B cell (primary cell): Measurements from ENCODE around the gene UGT1A7. TPM values are rescaled to one million over a fixed set of nuclear protein-coding genes. Genes with fewer than 3 reads are reported as not detected.
"Not testable (repeated sequence)": the region's sequence is repeated elsewhere in the genome, so short reads cannot be mapped to it uniquely, and the experiment has no call there.

ENCODE experiments used
- ATAC-seq: fragments of 200-7000 bp; cut with Tn5 transposase; one replicate; pipeline ENCODE4 v1.10.0; 2021; ENCODE audit warnings: low read depth, mild to moderate bottlenecking, moderate number of reproducible peaks, moderate library complexity
- CTCF ChIA-PET: fragments of 350-600 bp; sonication (Branson Sonifier 250); formaldehyde crosslinking; loops from one replicate; lab custom pipeline; 2021; ENCODE audit warnings: antibody characterized with exemption, inconsistent platforms; lab: Charles Lee
- POLR2A ChIA-PET: fragments of 350-600 bp; sonication (Branson Sonifier 250); formaldehyde crosslinking; loops from one replicate; lab custom pipeline; 2021; ENCODE audit warnings: antibody characterized with exemption; lab: Charles Lee
- DNase-seq: peaks from one replicate; pipeline ENCODE4 v3.0.0; 2013
- H2AFZ ChIP-seq: 2 replicates; pipeline ENCODE4 v1.6.1; 2012; ENCODE audit warnings: mild to moderate bottlenecking, low read depth, low read length; ENCODE audit not compliant: insufficient read depth, poor library complexity, severe bottlenecking
- H3K27ac ChIP-seq, 2 donors: 1 replicate in 1 of 2; 2 replicates in 1 of 2; pipeline ENCODE4 v1.5.1; 2012 to 2013; ENCODE audit warnings: low read length in 2 of 2, mild to moderate bottlenecking in 2 of 2, moderate library complexity in 1 of 2
- H3K27me3 ChIP-seq, 4 experiments: fragments of 200-600 bp in 1 of 4; sonication (generic) in 1 of 4; replicated peaks in 1 of 4; 1 replicate in 2 of 4; 2 replicates in 2 of 4; pipeline versions ENCODE4 v1.6.1 to v1.7.0; 2013 to 2016; ENCODE audit warnings: low read length in 3 of 4, mild to moderate bottlenecking in 2 of 4, mixed read lengths in 1 of 4, moderate library complexity in 1 of 4; ENCODE audit not compliant: insufficient read depth in 4 of 4, control insufficient read depth in 3 of 4; ENCODE audit errors: control extremely low read depth in 1 of 4
- H3K36me3 ChIP-seq, 2 experiments: replicated peaks in 1 of 2; 1 replicate in 1 of 2; 2 replicates in 1 of 2; pipeline versions ENCODE4 v1.6.1 to v1.7.1; 2013; ENCODE audit warnings: low read length in 1 of 2; ENCODE audit not compliant: insufficient read depth in 2 of 2, control insufficient read depth in 1 of 2; ENCODE audit errors: control extremely low read depth in 1 of 2, extremely low read depth in 1 of 2
- H3K4me1 ChIP-seq, 2 donors: fragments of 200-600 bp in 1 of 2; sonication (generic) in 1 of 2; 1 replicate in 1 of 2; 2 replicates in 1 of 2; pipeline versions ENCODE4 v1.5.1 to v1.6.1; 2013 to 2017; ENCODE audit warnings: low read length in 2 of 2; ENCODE audit not compliant: control insufficient read depth in 2 of 2, insufficient read depth in 2 of 2
- H3K4me2 ChIP-seq: replicated peaks from 2 replicates; pipeline ENCODE3; 2012; ENCODE audit warnings: mild to moderate bottlenecking, low read depth, low read length; ENCODE audit not compliant: poor library complexity, severe bottlenecking
- H3K4me3 ChIP-seq, 5 experiments: fragments of 200-600 bp in 1 of 5; sonication (generic) in 1 of 5; 1 replicate in 3 of 5; 2 replicates in 2 of 5; pipeline versions ENCODE4 v1.5.1 to v1.7.0; 2011 to 2016; ENCODE audit warnings: low read length in 4 of 5, mild to moderate bottlenecking in 4 of 5, low read depth in 2 of 5, control low read depth in 1 of 5, moderate library complexity in 1 of 5; ENCODE audit not compliant: insufficient read depth in 1 of 5; ENCODE audit errors: control extremely low read depth in 1 of 5, extremely low read depth in 1 of 5
- H3K79me2 ChIP-seq: fragments of 200-600 bp; sonication (generic); one replicate; pipeline ENCODE4 v1.6.0; 2016; ENCODE audit warnings: low read length; ENCODE audit not compliant: control insufficient read depth, insufficient read depth
- H3K9ac ChIP-seq: fragments of 200-600 bp; sonication (generic); 2 replicates; pipeline ENCODE4 v1.6.1; 2017; ENCODE audit warnings: mild to moderate bottlenecking, low read length, moderate library complexity
- H3K9me3 ChIP-seq, 3 donors: one replicate each; pipeline versions ENCODE4 v1.6.1 to v1.7.1; 2013; ENCODE audit warnings: low read length in 2 of 3; ENCODE audit not compliant: control insufficient read depth in 2 of 3, insufficient read depth in 1 of 3; ENCODE audit errors: control extremely low read depth in 1 of 3
- H4K20me1 ChIP-seq: 2 replicates; pipeline ENCODE4 v1.6.0; 2012; ENCODE audit warnings: mild to moderate bottlenecking, low read length; ENCODE audit not compliant: insufficient read depth, control insufficient read depth, poor library complexity, severe bottlenecking
- H3K27ac Mint-ChIP-seq: one replicate; pipeline ENCODE4 v1.8.0; 2021; ENCODE audit warnings: mixed read lengths
- H3K27me3 Mint-ChIP-seq: one replicate; pipeline ENCODE4 v1.8.0; 2021; ENCODE audit warnings: mixed read lengths
- H3K4me1 Mint-ChIP-seq: one replicate; pipeline ENCODE4 v1.8.0; 2021; ENCODE audit warnings: mixed read lengths
- H3K4me3 Mint-ChIP-seq: one replicate; pipeline ENCODE4 v1.8.0; 2021; ENCODE audit warnings: mixed read lengths
- H3K9me3 Mint-ChIP-seq: one replicate; pipeline ENCODE4 v1.8.0; 2022; ENCODE audit warnings: mixed read lengths; ENCODE audit not compliant: insufficient read depth
- CTCF ChIP-seq: fragments of 200-600 bp; IDR thresholded peaks from one replicate; pipeline ENCODE4 v1.8.0; 2022; ENCODE audit warnings: antibody characterized with exemption, mild to moderate bottlenecking
- EZH2 ChIP-seq: IDR thresholded peaks from 2 replicates; pipeline ENCODE4 v1.6.1; 2012; ENCODE audit warnings: borderline replicate concordance, low read depth, mild to moderate bottlenecking, moderate library complexity, low read length; ENCODE audit not compliant: insufficient read depth, poor library complexity, severe bottlenecking
- WGBS: methylation state at CpG from one replicate; pipeline ENCODE4 v1.1.5; 2013; ENCODE audit warnings: missing lambda C conversion rate; ENCODE audit not compliant: insufficient coverage; 5-methylcytosine and 5-hydroxymethylcytosine counted together
- intact Hi-C: fragments of 100-400 bp; cut with micrococcal nuclease; formaldehyde crosslinking; loops from one replicate; pipeline ENCODE4 v1.10.0; 2022
- polyA plus RNA-seq: library from polyadenylated mRNA; depleted of rRNA; stranded (reverse); fragments of >200 nt; gene quantifications from 2 replicates; pipeline ENCODE4 v1.2.3, GENCODE V29; 2012
- total RNA-seq, 2 donors: library from RNA; stranded (reverse); fragments of 120-200 nt in 1 of 2; gene quantifications; 1 replicate in 1 of 2; 2 replicates in 1 of 2; pipeline versions ENCODE4 v1.2.3 to v1.2.4, GENCODE V29; 2013 to 2022

Gene UGT1A7
- total and polyA plus RNA-seq, 2 donors (not counting 1 experiment from before 2014, with no cell fraction given): not detected

- intact Hi-C loops: no loop called here
- H2AFZ ChIP-seq: no peak overlapping the region
- no peak overlapping the region for H3K4me3 ChIP-seq
- H3K36me3 ChIP-seq: no peaks in the 10 kb centered on the region
- DNase-seq (no peak), ATAC-seq (no peak)
- no peaks in the 10 kb centered on the region for H3K27me3 ChIP-seq
- CTCF ChIA-PET: interaction anchor here (1.4 kb wide), 1 partner anchor 9 kb away, joined by 3 read pairs; no protein-coding TSS in a partner anchor
- no CpG with 5 or more reads among the region's 8 CpGs for WGBS
- H4K20me1 ChIP-seq: no peaks in the 10 kb centered on the region
- H3K27ac Mint-ChIP-seq: no peak overlapping the region
- TF ChIP-seq CTCF (no peak), EZH2 (no peak)
- peaks cover 11% of the 10 kb centered on the region for H3K27me3 Mint-ChIP-seq
- no peak overlapping the region for H3K27ac ChIP-seq
- peaks cover 0 to 5% (median 0%) of the 10 kb centered on the region in 3 donors for H3K9me3 ChIP-seq
- H3K9ac ChIP-seq: no peak overlapping the region
- H3K4me2 ChIP-seq: no peak overlapping the region
- POLR2A ChIA-PET: no interaction called here
- H3K79me2 ChIP-seq: no peaks in the 10 kb centered on the region
- no peaks in the 10 kb centered on the region for H3K4me1 ChIP-seq
- H3K9me3 Mint-ChIP-seq: no peaks in the 10 kb centered on the region
- H3K4me1 Mint-ChIP-seq: no peaks in the 10 kb centered on the region
- H3K4me3 Mint-ChIP-seq: no peak overlapping the region
Observed at GRCh38 chr2:233699424-233700027, 17.8 kb downstream of the UGT1A7 start.

- intact Hi-C loops: no loop called here
- Mint-ChIP-seq H3K4me3 (no peak overlapping the region), H3K4me1 (no peaks in the 10 kb centered on the region), H3K27ac (no peak overlapping the region), H3K27me3 (peaks cover 12% of the 10 kb centered on the region), H3K9me3 (no peaks in the 10 kb centered on the region)
- DNase-seq (no peak), ATAC-seq (no peak)
- ChIA-PET CTCF (interaction anchor here (1.4 kb wide), 1 partner anchor 9 kb away, joined by 3 read pairs; no protein-coding TSS in a partner anchor), POLR2A (no interaction called here)
- Histone ChIP-seq H3K9ac (no peak overlapping the region), H3K4me1 (no peaks in the 10 kb centered on the region), H3K4me3 (no peak overlapping the region), H3K27me3 (no peaks in the 10 kb centered on the region), H3K79me2 (no peaks in the 10 kb centered on the region), H4K20me1 (no peaks in the 10 kb centered on the region), H3K9me3 (peaks cover 0 to 8% (median 0%) of the 10 kb centered on the region in 3 donors), H3K36me3 (no peaks in the 10 kb centered on the region), H2AFZ (no peak overlapping the region), H3K27ac (no peak overlapping the region), H3K4me2 (no peak overlapping the region)
- WGBS: no CpG with 5 or more reads among the region's 1 CpG
- TF ChIP-seq CTCF (no peak), EZH2 (no peak)
Observed at GRCh38 chr2:233700028-233700635, 18.4 kb downstream of the UGT1A7 start.

- H3K9me3 ChIP-seq, H3K36me3 ChIP-seq, H3K4me3 ChIP-seq, H3K27ac ChIP-seq, H3K4me2 ChIP-seq, DNase-seq, H3K9ac ChIP-seq, H3K4me3 Mint-ChIP-seq, H3K27ac Mint-ChIP-seq, H3K9me3 Mint-ChIP-seq, H3K79me2 ChIP-seq, H3K4me1 Mint-ChIP-seq, H3K27me3 ChIP-seq, POLR2A ChIA-PET, H4K20me1 ChIP-seq, intact Hi-C loops, ATAC-seq, H2AFZ ChIP-seq, H3K4me1 ChIP-seq: not testable (repeated sequence)
- WGBS: no CpG with 5 or more reads among the region's 5 CpGs
- CTCF ChIA-PET: interaction anchor here (1.4 to 2.0 kb wide), 2 partner anchors 8 to 10 kb away, joined by 3 to 4 read pairs; no protein-coding TSS in a partner anchor
- peaks cover 17% of the 10 kb centered on the region for H3K27me3 Mint-ChIP-seq
Observed at GRCh38 chr2:233700842-233701241, 19.1 kb downstream of the UGT1A7 start.
